K562 (cell line): Measurements from ENCODE around the gene AMIGO1. TPM values are rescaled to one million over a fixed set of nuclear protein-coding genes. Genes with fewer than 3 reads are reported as not detected.

Source experiments
- ATF7 ChIP-seq: fragments of 450-650 bp; IDR thresholded peaks from 2 replicates; pipeline ENCODE4 v1.7.1; 2014; ENCODE audit warnings: mild to moderate bottlenecking, moderate library complexity
- BHLHE40 ChIP-seq: IDR thresholded peaks from 2 replicates; pipeline ENCODE4 v1.6.1; 2011; ENCODE audit warnings: low read length, improper control_type of control experiment
- CC2D1A ChIP-seq: fragments of 450-650 bp; IDR thresholded peaks from 2 replicates; pipeline ENCODE4 v1.6.1; 2017; ENCODE audit warnings: mild to moderate bottlenecking
- CHCHD3 ChIP-seq: fragments of 250-450 bp; sonication (Bioruptor Pico); IDR thresholded peaks from 2 replicates; pipeline ENCODE4 v2.1.2; 2022; ENCODE audit warnings: mild to moderate bottlenecking
- CREM ChIP-seq: IDR thresholded peaks from 2 replicates; pipeline ENCODE4 v1.6.1; 2014; ENCODE audit warnings: antibody characterized with exemption, low read depth
- CTCFL ChIP-seq: IDR thresholded peaks from 2 replicates; pipeline ENCODE4 v1.6.1; 2011; ENCODE audit warnings: borderline replicate concordance, low read depth, mild to moderate bottlenecking, moderate library complexity, low read length; ENCODE audit not compliant: insufficient read depth, poor library complexity, severe bottlenecking
- ESRRB ChIP-seq: fragments of 250-450 bp; sonication (Bioruptor Pico); IDR thresholded peaks from 2 replicates; pipeline ENCODE4 v1.5.0; 2020; ENCODE audit warnings: mild to moderate bottlenecking, moderate library complexity, borderline replicate concordance
- FOXA3 ChIP-seq, 2 experiments: fragments of 450-650 bp in 1 of 2; sonication (generic) in 1 of 2; formaldehyde crosslinking; IDR thresholded peaks in 1 of 2; conservative IDR thresholded peaks in 1 of 2; 2 replicates each; pipeline versions ENCODE4 v1.4.0 to v1.8.0; 2020 to 2022; ENCODE audit warnings: mild to moderate bottlenecking in 2 of 2, missing genetic modification reagents in 1 of 2
- FOXP1 ChIP-seq: sonication (generic); formaldehyde crosslinking; IDR thresholded peaks from 2 replicates; pipeline ENCODE4 v1.8.0; 2022; ENCODE audit warnings: mild to moderate bottlenecking, missing genetic modification reagents
- GABPB1 ChIP-seq: sonication (generic); formaldehyde crosslinking; IDR thresholded peaks from 2 replicates; pipeline ENCODE4 v1.8.0; 2022; ENCODE audit warnings: mild to moderate bottlenecking, missing genetic modification reagents
- HDAC2 ChIP-seq: fragments of 450-650 bp; IDR thresholded peaks from 2 replicates; pipeline ENCODE4 v1.6.1; 2016; ENCODE audit warnings: mild to moderate bottlenecking
- MAX ChIP-seq: sonication (generic); formaldehyde crosslinking; IDR thresholded peaks from 2 replicates; pipeline ENCODE4 v1.9.0; 2022; ENCODE audit warnings: mild to moderate bottlenecking, missing genetic modification reagents
- MAZ ChIP-seq, 2 experiments: fragments of 450-650 bp in 1 of 2; sonication (generic) in 1 of 2; formaldehyde crosslinking; IDR thresholded peaks in 1 of 2; conservative IDR thresholded peaks in 1 of 2; 2 replicates each; pipeline versions ENCODE4 v1.4.0 to v1.5.0; 2020; ENCODE audit warnings: mild to moderate bottlenecking in 1 of 2, missing genetic modification reagents in 1 of 2
- MECOM ChIP-seq: fragments of 250-450 bp; sonication (Bioruptor Pico); IDR thresholded peaks from 2 replicates; pipeline ENCODE4 v1.8.0; 2022; ENCODE audit warnings: inconsistent platforms
- POLR2A ChIP-seq: fragments of 450-650 bp; conservative IDR thresholded peaks from 2 replicates; pipeline ENCODE4 v1.6.1; 2016
- PRMT5 ChIP-seq: sonication (generic); formaldehyde crosslinking; IDR thresholded peaks from 2 replicates; pipeline ENCODE4 v1.5.0; 2020; ENCODE audit warnings: missing genetic modification reagents
- SIN3A ChIP-seq, 2 experiments: fragments of 150-350 bp in 1 of 2; IDR thresholded peaks; 2 replicates each; pipeline ENCODE4 v1.6.1; 2011 to 2016; ENCODE audit warnings: borderline replicate concordance in 2 of 2, low read depth in 2 of 2, low read length in 2 of 2, mild to moderate bottlenecking in 2 of 2, moderate library complexity in 2 of 2; ENCODE audit not compliant: control insufficient read depth in 1 of 2
- SPI1 ChIP-seq: IDR thresholded peaks from 2 replicates; pipeline ENCODE4 v1.6.1; 2011; ENCODE audit warnings: low read depth, low read length, control low read depth, borderline replicate concordance
- ZBTB26 ChIP-seq: fragments of 450-650 bp; formaldehyde crosslinking; IDR thresholded peaks from 2 replicates; pipeline ENCODE4 v1.4.0; 2022; ENCODE audit warnings: missing genetic modification characterization
- ZEB2 ChIP-seq: fragments of 450-650 bp; IDR thresholded peaks from 2 replicates; pipeline ENCODE4 v1.6.1; 2016
- ZNF174 ChIP-seq: fragments of 250-450 bp; sonication (Bioruptor Pico); IDR thresholded peaks from 2 replicates; pipeline ENCODE4 v1.4.0; 2020; ENCODE audit warnings: mild to moderate bottlenecking
- ZNF224 ChIP-seq: sonication (generic); formaldehyde crosslinking; IDR thresholded peaks from 2 replicates; pipeline ENCODE4 v1.8.0; 2022; ENCODE audit warnings: mild to moderate bottlenecking, missing genetic modification reagents
- polyA plus RNA-seq, 8 experiments: library from polyadenylated mRNA; depleted of rRNA in 4 of 8; stranded (reverse) in 5 of 8; unstranded in 3 of 8; fragments of >200 nt; fragmentation: Nextera tagmentation in 2 of 8; fragmentation: Illumina TruSeq in 1 of 8; extraction: Ambion mirVana in 2 of 8; extraction: Trizol in 1 of 8; gene quantifications; 2 replicates each; pipeline versions ENCODE4 v1.2.1 to v1.2.3, GENCODE V29; 2011 to 2014; ENCODE audit warnings: inconsistent platforms in 1 of 8, missing spikeins in 1 of 8
- total RNA-seq, 7 experiments: library from RNA; depleted of rRNA in 6 of 7; stranded (reverse); fragments of >200 nt in 6 of 7; fragmentation: Illumina TruSeq in 2 of 7; extraction: Trizol in 2 of 7; gene quantifications; 2 replicates each; pipeline versions ENCODE4 v1.2.1 to v1.2.3, GENCODE V29; 2011 to 2021; ENCODE audit warnings: low replicate concordance in 1 of 7
- TF ChIP-seq, protein P1 (sequence below), 2 experiments: fragments of 450-650 bp; conservative IDR thresholded peaks; 2 replicates each; pipeline ENCODE4 v1.6.1; 2017; ENCODE audit warnings: mild to moderate bottlenecking in 2 of 2, moderate library complexity in 2 of 2
- TF ChIP-seq, protein P2 (sequence below): sonication (generic); formaldehyde crosslinking; IDR thresholded peaks from 2 replicates; pipeline ENCODE4 v1.8.0; 2022; ENCODE audit warnings: mild to moderate bottlenecking, missing genetic modification reagents

The AMIGO1 gene
- total and polyA plus RNA-seq, 9 of the 15 experiments (the other 6 are each of a cell fraction or from before 2014, with no cell fraction given) = 0.24 to 1.0 (median 0.54) TPM

- TF ChIP-seq, protein P1, sequence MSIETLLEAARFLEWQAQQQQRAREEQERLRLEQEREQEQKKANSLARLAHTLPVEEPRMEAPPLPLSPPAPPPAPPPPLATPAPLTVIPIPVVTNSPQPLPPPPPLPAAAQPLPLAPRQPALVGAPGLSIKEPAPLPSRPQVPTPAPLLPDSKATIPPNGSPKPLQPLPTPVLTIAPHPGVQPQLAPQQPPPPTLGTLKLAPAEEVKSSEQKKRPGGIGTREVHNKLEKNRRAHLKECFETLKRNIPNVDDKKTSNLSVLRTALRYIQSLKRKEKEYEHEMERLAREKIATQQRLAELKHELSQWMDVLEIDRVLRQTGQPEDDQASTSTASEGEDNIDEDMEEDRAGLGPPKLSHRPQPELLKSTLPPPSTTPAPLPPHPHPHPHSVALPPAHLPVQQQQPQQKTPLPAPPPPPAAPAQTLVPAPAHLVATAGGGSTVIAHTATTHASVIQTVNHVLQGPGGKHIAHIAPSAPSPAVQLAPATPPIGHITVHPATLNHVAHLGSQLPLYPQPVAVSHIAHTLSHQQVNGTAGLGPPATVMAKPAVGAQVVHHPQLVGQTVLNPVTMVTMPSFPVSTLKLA (conservative IDR thresholded peaks at IDR 0.05) = peak in 1 of 2 experiments; percentile 72; a peak in 2 of 4 replicates
- TF ChIP-seq MAZ (CRISPR knock-in tag; conservative IDR thresholded peaks at IDR 0.05 in 1 of 2, IDR thresholded peaks at IDR 0.05 in 1 of 2) = peak in 1 of 2 experiments; percentile 39; a peak in 1 of 4 replicates
- peak; percentile 75 for TF ChIP-seq MAX (CRISPR knock-in tag)
- 0 out of 2 replicates have a peak, but pooled peaks have one; percentile 58 for TF ChIP-seq FOXP1
- no peak for TF ChIP-seq CC2D1A
- TF ChIP-seq FOXA3 (CRISPR knock-in tag; conservative IDR thresholded peaks at IDR 0.05 in 1 of 2, IDR thresholded peaks at IDR 0.05 in 1 of 2) = 0 out of 4 replicates have a peak, but pooled peaks of 1 of the 2 experiments have one; percentile 33
- TF ChIP-seq ESRRB = no peak
- 0 out of 2 replicates have a peak, but pooled peaks have one; percentile 35 for TF ChIP-seq PRMT5 (CRISPR knock-in tag)
- TF ChIP-seq MECOM = no peak
- TF ChIP-seq ATF7 = no peak
- TF ChIP-seq HDAC2 = peak; percentile 44; the same call in 1 of the 2 replicates
- no peak for TF ChIP-seq SPI1
- TF ChIP-seq, protein P2, sequence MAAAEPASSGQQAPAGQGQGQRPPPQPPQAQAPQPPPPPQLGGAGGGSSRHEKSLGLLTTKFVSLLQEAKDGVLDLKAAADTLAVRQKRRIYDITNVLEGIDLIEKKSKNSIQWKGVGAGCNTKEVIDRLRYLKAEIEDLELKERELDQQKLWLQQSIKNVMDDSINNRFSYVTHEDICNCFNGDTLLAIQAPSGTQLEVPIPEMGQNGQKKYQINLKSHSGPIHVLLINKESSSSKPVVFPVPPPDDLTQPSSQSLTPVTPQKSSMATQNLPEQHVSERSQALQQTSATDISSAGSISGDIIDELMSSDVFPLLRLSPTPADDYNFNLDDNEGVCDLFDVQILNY = peak; percentile 20; the same call in 1 of the 2 replicates
- no peak for TF ChIP-seq CHCHD3 (CRISPR knock-in tag)
- TF ChIP-seq ZBTB26 (CRISPR knock-in tag) = no peak
- TF ChIP-seq SIN3A (IDR thresholded peaks at IDR 0.05; ENCODE audit: borderline replicate concordance in 2 of 2, control insufficient read depth in 1 of 2, low read depth in 2 of 2, low read length in 2 of 2) = peak; percentile 84 to 95; a peak in 2 of 4 replicates
- no peak for TF ChIP-seq ZNF174 (CRISPR knock-in tag)
- no peak for TF ChIP-seq POLR2A
- TF ChIP-seq ZNF224 (CRISPR knock-in tag) = 0 out of 2 replicates have a peak, but pooled peaks have one; percentile 63
- TF ChIP-seq GABPB1 (CRISPR knock-in tag) = 0 out of 2 replicates have a peak, but pooled peaks have one; percentile 26
- peak; percentile 64 for TF ChIP-seq BHLHE40
- TF ChIP-seq CTCFL = peak; percentile 54
- TF ChIP-seq CREM = 0 out of 2 replicates have a peak, but pooled peaks have one; percentile 40
- peak; percentile 81 for TF ChIP-seq ZEB2
Observed at GRCh38 chr1:109478806-109479205, 30.7 kb downstream of the AMIGO1 start (continued).
